Activated CD8-positive, alpha-beta T cell treated with anti-CD3 and anti-CD28 coated beads for 36 hours (primary cell): ENCODE results near the gene PALLD. TPM values are rescaled to one million over a fixed set of nuclear protein-coding genes. Genes with fewer than 3 reads are reported as not detected.

Experiments used
- ATAC-seq: fragments of 200-7000 bp; cut with Tn5 transposase; one replicate; pipeline ENCODE4 v1.10.0; 2021; ENCODE audit warnings: mild to moderate bottlenecking, moderate library complexity
- CTCF ChIA-PET: fragments of 350-600 bp; sonication (Branson Sonifier 250); formaldehyde crosslinking; loops from one replicate; lab custom pipeline; 2021; ENCODE audit warnings: antibody characterized with exemption; lab: Charles Lee
- POLR2A ChIA-PET: fragments of 350-600 bp; sonication (Branson Sonifier 250); formaldehyde crosslinking; loops from one replicate; lab custom pipeline; 2021; ENCODE audit warnings: antibody characterized with exemption; lab: Charles Lee
- DNase-seq: peaks from one replicate; pipeline ENCODE4 v3.0.0-alpha.2; 2020
- H3K27ac Mint-ChIP-seq: one replicate; pipeline ENCODE4 v1.8.0; 2021; ENCODE audit warnings: mild to moderate bottlenecking, mixed read lengths
- H3K27me3 Mint-ChIP-seq: one replicate; pipeline ENCODE4 v1.8.0; 2021; ENCODE audit warnings: mixed read lengths
- H3K36me3 Mint-ChIP-seq: one replicate; pipeline ENCODE4 v1.8.0; 2021; ENCODE audit warnings: low read depth, mixed read lengths
- H3K4me1 Mint-ChIP-seq: one replicate; pipeline ENCODE4 v1.8.0; 2021; ENCODE audit warnings: low read depth, mixed read lengths
- H3K4me3 Mint-ChIP-seq: one replicate; pipeline ENCODE4 v1.8.0; 2021; ENCODE audit warnings: mild to moderate bottlenecking, moderate library complexity, mixed read lengths
- H3K9me3 Mint-ChIP-seq: one replicate; pipeline ENCODE4 v1.8.0; 2021; ENCODE audit warnings: mixed read lengths
- intact Hi-C: fragments of 100-400 bp; cut with micrococcal nuclease; formaldehyde crosslinking; loops from one replicate; pipeline ENCODE4 v1.10.0; 2022
- total RNA-seq, 2 experiments: library from RNA; stranded (reverse); gene quantifications; one replicate each; pipeline ENCODE4 v1.2.3, GENCODE V29; 2021
- TF ChIP-seq, protein P1 (sequence below): fragments of 200-600 bp; IDR thresholded peaks from one replicate; pipeline ENCODE4 v1.8.0; 2022; ENCODE audit warnings: antibody characterized with exemption, mild to moderate bottlenecking

The PALLD gene
- total RNA-seq, 2 experiments from 2014 or later, result 0.41 to 0.60 TPM

DNA sequence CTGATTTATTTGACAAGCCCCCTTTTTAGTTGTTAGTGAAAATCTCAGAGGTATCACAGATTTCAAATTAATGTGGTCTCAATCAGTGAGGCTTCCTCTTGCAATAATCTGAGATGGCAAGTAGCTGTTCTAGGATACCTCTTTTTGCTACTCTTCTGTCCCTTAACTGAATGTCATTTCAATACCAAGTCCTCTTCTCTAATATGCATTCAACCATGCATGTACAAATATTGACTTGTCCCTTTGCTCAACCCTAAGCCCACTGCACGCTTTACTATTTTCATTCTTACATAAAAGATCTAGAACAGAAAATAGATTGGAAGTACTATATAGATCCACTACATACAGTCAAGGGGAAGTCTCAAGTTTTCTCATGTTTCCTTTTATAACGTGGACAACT, 349.0 kb downstream of the PALLD start:
- Mint-ChIP-seq H3K4me3 (no peak overlapping the region), H3K9me3 (no peaks in the 10 kb centered on the region), H3K27ac (no peak overlapping the region), H3K36me3 (no peaks in the 10 kb centered on the region), H3K4me1 (peaks cover 5% of the 10 kb centered on the region), H3K27me3 (peaks cover 13% of the 10 kb centered on the region)
- POLR2A ChIA-PET, result no interaction called here
- TF ChIP-seq, protein P1, sequence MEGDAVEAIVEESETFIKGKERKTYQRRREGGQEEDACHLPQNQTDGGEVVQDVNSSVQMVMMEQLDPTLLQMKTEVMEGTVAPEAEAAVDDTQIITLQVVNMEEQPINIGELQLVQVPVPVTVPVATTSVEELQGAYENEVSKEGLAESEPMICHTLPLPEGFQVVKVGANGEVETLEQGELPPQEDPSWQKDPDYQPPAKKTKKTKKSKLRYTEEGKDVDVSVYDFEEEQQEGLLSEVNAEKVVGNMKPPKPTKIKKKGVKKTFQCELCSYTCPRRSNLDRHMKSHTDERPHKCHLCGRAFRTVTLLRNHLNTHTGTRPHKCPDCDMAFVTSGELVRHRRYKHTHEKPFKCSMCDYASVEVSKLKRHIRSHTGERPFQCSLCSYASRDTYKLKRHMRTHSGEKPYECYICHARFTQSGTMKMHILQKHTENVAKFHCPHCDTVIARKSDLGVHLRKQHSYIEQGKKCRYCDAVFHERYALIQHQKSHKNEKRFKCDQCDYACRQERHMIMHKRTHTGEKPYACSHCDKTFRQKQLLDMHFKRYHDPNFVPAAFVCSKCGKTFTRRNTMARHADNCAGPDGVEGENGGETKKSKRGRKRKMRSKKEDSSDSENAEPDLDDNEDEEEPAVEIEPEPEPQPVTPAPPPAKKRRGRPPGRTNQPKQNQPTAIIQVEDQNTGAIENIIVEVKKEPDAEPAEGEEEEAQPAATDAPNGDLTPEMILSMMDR, result no peak
- CTCF ChIA-PET, result no interaction called here
- intact Hi-C loops, result no loop called here
- DNase-seq, result no peak
- ATAC-seq, result no peak

DNA sequence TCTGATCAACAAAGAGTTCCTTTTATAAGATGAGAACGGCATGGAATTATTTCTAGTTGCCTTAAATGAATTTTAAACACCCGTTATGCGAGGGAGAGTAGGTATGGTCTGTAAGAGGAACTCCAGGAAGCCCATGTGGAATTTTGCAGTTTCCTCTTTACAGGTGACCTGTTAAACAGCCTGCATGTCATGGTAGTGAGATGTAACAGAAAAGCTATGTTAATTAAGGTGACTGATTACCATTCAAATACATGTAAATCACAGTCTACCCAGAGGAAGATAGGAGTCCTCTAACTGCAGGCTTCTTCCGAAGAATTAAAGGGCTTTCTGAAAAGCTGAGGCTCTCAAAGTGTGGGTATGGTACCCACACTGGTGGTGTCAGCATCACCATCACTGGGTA, 349.6 kb downstream of the PALLD start:
- H3K4me3 Mint-ChIP-seq, result no peak overlapping the region
- DNase-seq (no peak), ATAC-seq (no peak)
- no peaks in the 10 kb centered on the region for H3K36me3 Mint-ChIP-seq
- no peaks in the 10 kb centered on the region for H3K9me3 Mint-ChIP-seq
- peaks cover 14% of the 10 kb centered on the region for H3K27me3 Mint-ChIP-seq
- peaks cover 5% of the 10 kb centered on the region for H3K4me1 Mint-ChIP-seq
- POLR2A ChIA-PET, result no interaction called here
- TF ChIP-seq, protein P1, result no peak
- intact Hi-C loops, result no loop called here
- no peak overlapping the region for H3K27ac Mint-ChIP-seq
- CTCF ChIA-PET, result no interaction called here

DNA sequence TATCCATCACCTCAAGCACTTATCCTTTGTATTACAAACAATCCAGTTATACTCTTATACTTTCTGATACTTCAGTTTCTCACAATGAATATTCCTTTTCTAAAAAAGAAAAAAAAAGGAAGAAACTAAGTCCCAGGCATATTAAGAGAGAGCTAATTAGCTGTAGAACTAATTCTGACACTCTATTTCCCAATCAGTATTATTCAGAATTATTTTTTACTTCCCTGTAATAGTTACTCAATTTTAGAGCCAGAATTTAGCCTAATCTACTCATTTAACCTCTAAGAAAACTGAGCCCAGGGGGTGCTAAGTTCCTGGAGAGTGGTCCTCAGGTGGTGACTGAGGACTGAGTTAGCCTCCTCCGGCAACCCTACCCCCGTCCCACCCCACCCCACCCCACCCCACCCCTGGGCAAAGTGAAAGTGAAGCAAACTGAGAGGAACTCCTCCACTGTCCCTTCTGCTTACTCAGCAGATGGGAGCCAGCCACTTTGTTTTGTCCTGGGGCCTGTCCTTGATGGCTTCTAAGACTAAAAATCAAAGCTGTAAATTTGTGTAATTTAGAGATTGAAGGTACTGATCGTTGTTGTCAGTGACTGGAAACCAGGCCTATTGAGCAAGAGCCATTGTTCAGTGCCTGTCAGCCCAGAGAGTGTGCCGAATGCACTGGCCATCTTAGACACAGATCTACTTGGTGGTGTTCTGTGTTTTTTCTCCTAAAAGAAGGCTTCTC, 351.1 kb downstream of the PALLD start:
- Mint-ChIP-seq H3K27me3 (peaks cover 15% of the 10 kb centered on the region), H3K36me3 (no peaks in the 10 kb centered on the region), H3K4me1 (peaks cover 5% of the 10 kb centered on the region), H3K4me3 (no peak overlapping the region), H3K27ac (no peak overlapping the region), H3K9me3 (no peaks in the 10 kb centered on the region)
- ChIA-PET CTCF (no interaction called here), POLR2A (no interaction called here)
- ATAC-seq (no peak), DNase-seq (no peak)
- intact Hi-C loops, result no loop called here
- TF ChIP-seq, protein P1, result no peak

DNA sequence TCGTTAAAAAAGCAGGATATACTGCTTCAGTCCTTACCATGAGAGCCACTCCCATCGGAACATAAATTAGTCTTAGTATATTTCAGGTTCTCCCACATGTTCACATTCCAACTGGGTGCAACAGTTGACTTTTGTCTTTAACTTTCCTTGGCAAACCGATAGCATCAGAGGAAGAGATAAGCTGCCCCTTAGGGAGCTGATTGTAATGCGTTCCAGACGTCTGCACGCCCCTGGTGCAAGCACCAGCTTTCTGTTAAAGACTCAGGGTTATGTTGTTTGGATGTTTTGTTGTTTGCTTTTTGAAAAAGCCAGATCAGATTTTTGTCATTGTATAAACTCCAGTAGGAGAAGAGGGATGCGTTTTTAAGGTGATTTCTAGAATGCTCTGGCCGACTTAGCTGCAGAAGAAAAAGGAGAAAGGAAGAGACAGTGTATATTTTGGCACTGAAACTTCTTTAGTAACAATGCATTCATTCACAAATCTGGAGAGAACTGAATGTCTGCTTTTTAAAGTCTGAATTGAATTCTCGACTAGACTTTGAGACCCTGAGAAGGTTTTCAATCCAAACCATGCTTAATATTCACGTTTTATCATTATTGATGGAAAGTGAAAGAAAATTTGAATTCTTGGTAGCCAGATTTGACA, 352.3 kb downstream of the PALLD start:
- intact Hi-C loops, result no loop called here
- Mint-ChIP-seq H3K9me3 (no peaks in the 10 kb centered on the region), H3K27me3 (peaks cover 15% of the 10 kb centered on the region), H3K4me1 (peaks cover 12% of the 10 kb centered on the region), H3K36me3 (no peaks in the 10 kb centered on the region), H3K4me3 (no peak overlapping the region), H3K27ac (no peak overlapping the region)
- no peak for ATAC-seq
- TF ChIP-seq, protein P1, result no peak
- no peak for DNase-seq
- ChIA-PET CTCF (no interaction called here), POLR2A (no interaction called here)

DNA sequence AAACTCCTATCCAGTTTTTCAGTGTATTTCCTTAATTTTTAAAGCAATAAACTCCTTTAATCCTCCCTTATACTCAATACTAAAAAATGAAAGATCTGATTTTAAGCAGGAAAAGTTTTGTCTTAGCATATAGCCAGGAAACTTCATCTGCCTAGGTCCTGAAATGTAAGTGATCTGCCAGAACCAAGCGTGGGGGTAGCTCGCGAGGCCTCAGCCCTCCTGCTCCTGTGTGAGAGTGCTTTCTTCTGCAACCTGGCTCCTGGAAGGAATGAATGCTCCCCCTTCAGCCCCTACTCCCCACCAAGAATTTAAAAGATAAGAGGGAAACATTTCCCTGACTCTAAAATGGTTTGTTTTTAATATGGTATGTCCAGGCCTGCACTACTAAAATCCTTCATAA, 353.1 kb downstream of the PALLD start:
- intact Hi-C loops, result no loop called here
- POLR2A ChIA-PET, result no interaction called here
- H3K27me3 Mint-ChIP-seq, result peaks cover 12% of the 10 kb centered on the region
- H3K4me1 Mint-ChIP-seq, result peaks cover 12% of the 10 kb centered on the region
- H3K4me3 Mint-ChIP-seq, result no peak overlapping the region
- H3K27ac Mint-ChIP-seq, result no peak overlapping the region
- no peak for ATAC-seq
- no peaks in the 10 kb centered on the region for H3K36me3 Mint-ChIP-seq
- TF ChIP-seq, protein P1, result no peak
- H3K9me3 Mint-ChIP-seq, result no peaks in the 10 kb centered on the region
- DNase-seq, result no peak
- CTCF ChIA-PET, result no interaction called here
